IPS-18a (cell line): ENCODE data around the gene CROCC.

Experiments used
- H3K27ac ChIP-seq: one replicate; pipeline ENCODE4 v1.5.1; 2013; ENCODE audit warnings: low read length
- H3K27me3 ChIP-seq: one replicate; pipeline ENCODE4 v1.6.1; 2013; ENCODE audit warnings: mild to moderate bottlenecking, low read length; ENCODE audit not compliant: control insufficient read depth, insufficient read depth
- H3K36me3 ChIP-seq: one replicate; pipeline ENCODE4 v1.6.1; 2013; ENCODE audit warnings: low read depth, low read length; ENCODE audit not compliant: control insufficient read depth
- H3K4me1 ChIP-seq: one replicate; pipeline ENCODE4 v1.6.1; 2013; ENCODE audit warnings: low read depth, low read length; ENCODE audit not compliant: control insufficient read depth
- H3K4me3 ChIP-seq: one replicate; pipeline ENCODE4 v1.5.1; 2013; ENCODE audit warnings: low read length
- H3K9ac ChIP-seq: one replicate; pipeline ENCODE4 v1.6.1; 2013; ENCODE audit warnings: mild to moderate bottlenecking, low read length, moderate library complexity
- H3K9me3 ChIP-seq: one replicate; pipeline ENCODE4 v1.6.1; 2013; ENCODE audit warnings: low read depth, low read length; ENCODE audit not compliant: control insufficient read depth

Gene CROCC

DNA sequence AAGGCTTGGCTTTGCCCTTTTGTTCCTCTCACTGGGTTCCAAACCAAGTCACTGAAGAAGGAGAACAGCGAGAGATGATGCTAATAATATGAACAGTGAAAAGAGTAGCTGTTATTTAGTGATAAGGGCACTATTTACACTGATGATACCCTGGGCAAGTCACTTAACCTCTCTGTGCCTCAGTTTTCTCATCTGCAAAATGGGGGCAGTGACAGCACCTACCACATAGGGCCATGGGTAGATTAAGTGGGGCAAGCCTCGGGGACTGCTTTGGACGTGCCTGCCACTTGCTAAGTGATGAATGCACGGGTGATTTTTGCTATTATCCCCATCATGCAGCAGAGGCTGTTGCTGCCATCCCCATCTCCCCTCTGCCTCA, 80.8 kb downstream of the CROCC start:
- no peaks in the 10 kb centered on the region for H3K9me3 ChIP-seq
- no peak overlapping the region for H3K4me3 ChIP-seq
- no peak overlapping the region for H3K9ac ChIP-seq
- peaks cover 32% of the 10 kb centered on the region for H3K36me3 ChIP-seq
- H3K27me3 ChIP-seq: no peaks in the 10 kb centered on the region
- H3K4me1 ChIP-seq: no peaks in the 10 kb centered on the region
- no peak overlapping the region for H3K27ac ChIP-seq

DNA sequence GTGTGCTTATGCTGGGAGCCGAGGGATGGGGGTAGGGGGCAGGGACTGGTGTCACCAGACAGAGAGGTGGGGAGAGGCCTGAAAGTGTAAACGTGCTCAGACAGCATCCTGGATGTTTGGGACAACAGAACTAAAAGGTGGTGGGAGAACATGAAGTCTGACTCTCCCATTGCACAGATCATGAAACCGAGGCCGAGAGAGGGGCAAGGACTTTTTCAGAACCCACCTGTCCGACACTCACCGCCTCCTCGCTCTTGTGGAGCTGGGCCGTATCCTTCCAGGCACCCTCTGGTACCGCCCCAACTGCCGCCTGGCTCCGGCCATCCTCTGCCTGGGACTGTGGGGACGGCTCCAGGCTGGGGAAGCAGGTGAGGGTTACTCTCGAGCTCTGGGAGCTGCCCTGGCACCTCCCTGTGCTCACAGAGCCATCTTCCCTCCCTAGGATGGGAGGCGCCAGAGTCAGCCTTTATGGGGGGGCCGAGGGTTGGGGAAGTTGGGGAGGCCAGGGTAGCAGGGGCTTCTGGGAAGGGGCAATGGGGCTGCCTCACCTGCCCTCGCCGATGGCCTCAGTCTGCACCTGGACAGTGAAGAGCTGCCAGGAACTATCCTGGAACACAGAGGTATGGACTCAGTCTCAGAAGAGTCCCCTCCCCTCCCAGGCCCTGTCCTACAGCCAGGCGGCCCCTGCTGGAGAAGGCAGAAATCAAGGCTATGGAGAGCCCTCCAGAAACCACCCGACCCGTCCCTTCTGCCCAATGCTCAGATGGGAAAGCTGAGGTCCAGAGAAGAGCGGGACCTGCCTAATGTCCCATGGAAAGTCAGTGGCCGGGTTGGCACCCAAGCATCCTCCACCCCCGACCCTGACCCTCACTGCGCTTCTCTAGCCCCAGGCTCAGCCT, 83.0 kb downstream of the CROCC start:
- no peaks in the 10 kb centered on the region for H3K27me3 ChIP-seq
- peaks cover 25% of the 10 kb centered on the region for H3K36me3 ChIP-seq
- H3K9ac ChIP-seq: no peak overlapping the region
- H3K9me3 ChIP-seq: no peaks in the 10 kb centered on the region
- no peak overlapping the region for H3K27ac ChIP-seq
- H3K4me3 ChIP-seq: no peak overlapping the region
- H3K4me1 ChIP-seq: no peaks in the 10 kb centered on the region

DNA sequence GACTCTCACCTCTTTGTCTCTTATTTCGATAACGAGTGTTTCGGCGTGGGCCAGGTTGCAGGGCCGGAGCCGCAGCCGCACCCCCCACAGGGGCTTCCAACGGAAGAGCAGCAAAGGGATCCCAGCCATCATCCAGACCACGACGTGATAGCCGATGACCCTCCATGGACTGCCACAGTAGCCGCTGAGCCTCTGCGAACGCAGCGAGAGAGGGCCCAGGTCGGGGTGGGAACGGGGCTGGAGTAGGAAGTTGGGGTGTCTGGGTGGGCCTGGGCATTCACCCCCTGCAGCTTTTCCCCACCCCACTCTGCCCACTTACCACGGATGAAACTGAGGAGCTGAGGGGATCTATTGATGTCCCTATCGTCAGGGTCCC, 83.6 kb downstream of the CROCC start:
- Histone ChIP-seq H3K27me3 (no peaks in the 10 kb centered on the region), H3K4me1 (no peaks in the 10 kb centered on the region), H3K4me3 (no peak overlapping the region), H3K36me3 (peaks cover 25% of the 10 kb centered on the region), H3K27ac (no peak overlapping the region), H3K9ac (no peak overlapping the region), H3K9me3 (no peaks in the 10 kb centered on the region)

DNA sequence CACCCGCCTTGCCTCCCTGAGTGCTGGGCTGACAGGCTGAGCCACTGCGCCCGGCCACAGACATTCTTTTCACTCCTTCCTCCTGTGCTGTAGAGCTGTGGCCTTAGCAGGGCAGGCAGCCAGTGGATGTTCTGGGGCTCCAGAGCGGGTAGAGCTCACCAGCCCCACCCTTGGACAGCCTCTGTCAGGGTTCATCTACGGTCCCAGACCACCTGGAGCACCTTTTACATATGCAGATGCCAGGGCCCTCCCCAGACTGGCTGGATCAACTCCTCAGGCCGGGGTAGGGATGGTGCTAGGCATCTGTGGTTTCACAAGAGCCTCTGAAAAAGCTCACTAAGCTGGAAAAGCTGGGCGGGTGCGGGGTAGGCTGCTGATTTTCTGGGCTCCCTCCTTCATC, 85.4 kb downstream of the CROCC start:
- H3K9ac ChIP-seq: no peak overlapping the region
- H3K4me1 ChIP-seq: peaks cover 6% of the 10 kb centered on the region
- H3K36me3 ChIP-seq: peaks cover 16% of the 10 kb centered on the region
- H3K27ac ChIP-seq: no peak overlapping the region
- no peaks in the 10 kb centered on the region for H3K9me3 ChIP-seq
- no peak overlapping the region for H3K4me3 ChIP-seq
- peaks cover 4% of the 10 kb centered on the region for H3K27me3 ChIP-seq

DNA sequence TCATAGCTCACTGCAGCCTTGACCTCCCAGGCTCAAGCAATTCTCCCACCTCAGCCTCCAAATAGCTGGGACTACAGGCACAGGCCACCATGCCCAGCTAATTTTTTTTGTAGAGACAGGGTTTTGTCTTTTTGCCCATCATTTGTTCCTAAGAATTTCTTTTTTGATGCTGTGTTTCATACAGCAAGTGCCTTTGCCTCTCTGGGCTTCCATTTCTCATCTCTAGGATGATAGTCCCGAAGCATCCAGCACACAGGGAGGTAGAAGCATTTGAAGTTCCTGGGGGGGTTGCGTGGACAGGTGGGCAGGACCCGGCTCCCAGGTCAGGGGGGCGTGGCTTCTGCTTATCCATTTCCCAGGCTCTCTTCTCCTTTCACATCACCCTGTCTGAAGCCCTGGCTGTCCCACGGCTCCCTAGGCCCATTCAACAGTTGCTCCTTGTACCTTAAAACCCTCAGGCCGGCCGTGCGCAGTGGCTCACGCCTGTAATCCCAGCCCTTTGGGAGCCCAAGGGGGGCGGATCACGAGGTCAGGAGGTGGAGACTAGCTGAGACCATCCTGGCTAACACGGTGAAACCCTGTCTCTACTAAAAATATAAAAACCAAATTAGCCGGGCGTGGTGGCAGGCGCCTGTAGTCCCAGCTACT, 86.6 kb downstream of the CROCC start:
- H3K27me3 ChIP-seq: peaks cover 4% of the 10 kb centered on the region
- H3K4me1 ChIP-seq: peaks cover 17% of the 10 kb centered on the region
- no peak overlapping the region for H3K27ac ChIP-seq
- H3K4me3 ChIP-seq: no peak overlapping the region
- no peaks in the 10 kb centered on the region for H3K9me3 ChIP-seq
- peaks cover 12% of the 10 kb centered on the region for H3K36me3 ChIP-seq
- H3K9ac ChIP-seq: no peak overlapping the region

DNA sequence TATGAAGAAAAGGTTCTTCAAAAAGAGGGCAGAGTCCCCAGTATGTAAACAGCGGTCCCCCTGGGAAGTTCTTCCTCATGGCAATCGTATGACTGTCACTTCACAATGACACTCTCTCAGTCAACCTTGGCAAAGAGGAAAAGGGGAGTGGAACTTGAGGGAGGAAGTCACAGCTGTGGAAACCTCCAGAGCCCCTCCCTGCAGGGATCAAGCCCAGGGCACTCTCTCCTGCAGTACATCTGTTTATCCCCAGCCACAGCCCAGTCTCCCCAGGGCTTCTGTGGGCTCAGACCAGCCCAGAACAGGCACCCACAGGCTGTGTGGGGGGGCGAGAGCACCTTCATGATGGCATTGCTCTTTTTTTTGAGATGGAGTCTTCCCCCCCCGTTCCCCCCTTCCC, 88.0 kb downstream of the CROCC start:
- H3K4me1 ChIP-seq: peaks cover 24% of the 10 kb centered on the region
- no peak overlapping the region for H3K27ac ChIP-seq
- H3K9me3 ChIP-seq: no peaks in the 10 kb centered on the region
- no peak overlapping the region for H3K9ac ChIP-seq
- peaks cover 4% of the 10 kb centered on the region for H3K27me3 ChIP-seq
- no peak overlapping the region for H3K4me3 ChIP-seq
- peaks cover 3% of the 10 kb centered on the region for H3K36me3 ChIP-seq

DNA sequence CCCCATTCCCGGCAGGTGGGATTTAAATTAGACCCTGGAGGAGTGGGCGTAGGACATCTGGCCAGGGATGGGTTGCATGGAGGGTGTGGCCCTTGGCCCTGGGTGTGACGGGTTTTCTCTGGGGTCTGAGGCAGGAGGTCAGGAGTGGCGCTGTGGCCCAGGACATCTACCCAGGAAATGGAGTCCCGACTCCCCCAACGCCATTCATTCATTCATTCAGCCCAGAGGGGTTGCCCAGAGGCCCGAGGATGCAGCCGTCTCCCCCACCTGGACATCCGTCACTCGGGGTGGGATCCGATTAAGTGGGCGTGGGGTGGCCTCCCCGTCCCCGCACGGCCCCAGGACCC, 89.3 kb downstream of the CROCC start:
- no peaks in the 10 kb centered on the region for H3K36me3 ChIP-seq
- peak overlapping the region; percentile 34 for H3K9ac ChIP-seq
- no peaks in the 10 kb centered on the region for H3K9me3 ChIP-seq
- no peak overlapping the region for H3K27ac ChIP-seq
- H3K4me3 ChIP-seq: peak overlapping the region; percentile 77
- peaks cover 4% of the 10 kb centered on the region for H3K27me3 ChIP-seq
- H3K4me1 ChIP-seq: peaks cover 36% of the 10 kb centered on the region

DNA sequence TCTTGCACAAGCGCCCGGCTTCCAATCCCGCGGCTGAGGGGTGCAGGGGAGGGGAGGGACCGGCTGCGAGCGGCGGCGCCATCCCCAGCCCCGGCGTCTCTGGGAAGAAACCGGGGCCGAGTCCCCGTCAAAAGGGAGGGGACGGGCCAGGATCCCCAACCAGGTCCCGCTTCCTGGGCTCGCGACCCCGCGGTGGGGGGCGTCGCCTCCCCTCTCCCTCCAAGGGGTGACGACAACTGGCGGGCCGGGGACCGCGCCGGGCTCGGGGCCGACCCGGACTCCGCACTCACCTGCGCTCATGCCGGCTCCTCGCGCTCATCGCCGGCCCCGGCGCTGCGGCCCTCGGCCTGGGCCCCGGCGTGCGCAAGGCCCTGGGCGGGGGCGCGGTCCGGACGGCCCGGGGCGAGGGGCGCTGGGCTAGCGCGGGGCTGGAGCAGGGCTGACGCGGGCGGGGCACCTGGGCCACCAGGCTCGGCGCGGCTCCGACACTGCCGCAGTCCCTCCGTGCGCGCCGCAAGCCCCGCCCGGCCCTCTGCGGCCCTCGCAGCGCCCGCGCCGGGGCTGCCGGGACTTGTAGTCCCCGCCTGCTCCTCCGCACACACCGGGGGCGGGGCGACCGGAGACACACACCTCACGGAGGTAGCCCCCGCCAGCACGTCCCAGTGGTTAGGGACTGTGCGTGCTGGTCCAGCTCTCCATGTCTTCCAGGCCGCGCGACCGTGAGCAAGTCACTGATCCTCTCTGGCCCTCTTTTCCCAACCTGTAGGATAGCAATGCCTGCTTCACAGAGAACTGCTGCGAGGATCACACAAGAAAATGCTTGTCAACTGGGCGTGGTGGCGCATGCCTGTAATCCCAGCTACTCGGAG, 89.9 kb downstream of the CROCC start, which contains the start of gene ATP13A2:
TSS of gene ATP13A2 (minus strand) at position 490 of the 869 bp plus-strand sequence. CDS start at position 300, 190 bp downstream.
- H3K27ac ChIP-seq: no peak within 1 kb of the TSS
- H3K4me1 ChIP-seq: peaks cover 40% of the 10 kb centered on the region
- H3K4me3 ChIP-seq: peak within 1 kb of the TSS; percentile 77
- H3K9me3 ChIP-seq: no peaks in the 10 kb centered on the region
- H3K36me3 ChIP-seq: no peaks in the 10 kb centered on the region
- H3K27me3 ChIP-seq: peaks cover 4% of the 10 kb centered on the region
- H3K9ac ChIP-seq: peak within 1 kb of the TSS; percentile 34

DNA sequence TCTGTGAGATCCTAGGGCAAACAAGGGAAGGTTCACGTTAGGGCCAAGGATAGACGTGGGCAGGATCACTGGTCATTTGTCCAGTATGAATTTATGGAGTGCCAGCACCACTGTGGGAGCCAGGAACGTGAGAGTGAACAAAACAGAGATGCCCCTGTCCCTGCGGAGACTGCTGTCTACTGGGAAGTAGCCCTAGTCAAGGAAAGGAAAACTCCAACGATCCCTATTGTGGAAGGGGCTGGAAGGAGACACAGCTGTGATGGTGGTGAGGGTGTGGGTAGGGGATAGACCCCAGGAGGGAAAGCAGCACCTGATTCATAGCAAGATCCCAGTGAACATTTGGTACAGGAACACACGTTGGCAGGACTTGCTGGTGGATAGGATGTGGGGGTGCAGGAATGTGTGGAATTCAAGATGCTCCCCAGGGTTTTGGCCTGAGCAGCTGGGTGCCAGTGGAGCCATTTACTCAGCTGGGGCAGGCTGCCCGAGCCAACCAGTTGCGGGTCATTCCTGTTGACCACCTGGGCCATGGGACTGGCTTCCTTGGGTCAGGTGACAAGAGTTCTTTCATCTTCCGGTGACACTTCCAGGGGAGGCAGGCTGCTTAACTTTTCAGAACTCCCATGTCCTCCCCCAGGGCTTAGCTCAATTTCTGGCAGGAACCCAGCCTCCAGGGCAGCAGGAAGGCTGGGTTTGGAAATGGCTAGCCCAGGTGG, 91.2 kb downstream of the CROCC start:
- peaks cover 4% of the 10 kb centered on the region for H3K27me3 ChIP-seq
- no peak overlapping the region for H3K27ac ChIP-seq
- H3K4me3 ChIP-seq: no peak overlapping the region
- peaks cover 40% of the 10 kb centered on the region for H3K4me1 ChIP-seq
- H3K36me3 ChIP-seq: no peaks in the 10 kb centered on the region
- no peaks in the 10 kb centered on the region for H3K9me3 ChIP-seq
- H3K9ac ChIP-seq: no peak overlapping the region

DNA sequence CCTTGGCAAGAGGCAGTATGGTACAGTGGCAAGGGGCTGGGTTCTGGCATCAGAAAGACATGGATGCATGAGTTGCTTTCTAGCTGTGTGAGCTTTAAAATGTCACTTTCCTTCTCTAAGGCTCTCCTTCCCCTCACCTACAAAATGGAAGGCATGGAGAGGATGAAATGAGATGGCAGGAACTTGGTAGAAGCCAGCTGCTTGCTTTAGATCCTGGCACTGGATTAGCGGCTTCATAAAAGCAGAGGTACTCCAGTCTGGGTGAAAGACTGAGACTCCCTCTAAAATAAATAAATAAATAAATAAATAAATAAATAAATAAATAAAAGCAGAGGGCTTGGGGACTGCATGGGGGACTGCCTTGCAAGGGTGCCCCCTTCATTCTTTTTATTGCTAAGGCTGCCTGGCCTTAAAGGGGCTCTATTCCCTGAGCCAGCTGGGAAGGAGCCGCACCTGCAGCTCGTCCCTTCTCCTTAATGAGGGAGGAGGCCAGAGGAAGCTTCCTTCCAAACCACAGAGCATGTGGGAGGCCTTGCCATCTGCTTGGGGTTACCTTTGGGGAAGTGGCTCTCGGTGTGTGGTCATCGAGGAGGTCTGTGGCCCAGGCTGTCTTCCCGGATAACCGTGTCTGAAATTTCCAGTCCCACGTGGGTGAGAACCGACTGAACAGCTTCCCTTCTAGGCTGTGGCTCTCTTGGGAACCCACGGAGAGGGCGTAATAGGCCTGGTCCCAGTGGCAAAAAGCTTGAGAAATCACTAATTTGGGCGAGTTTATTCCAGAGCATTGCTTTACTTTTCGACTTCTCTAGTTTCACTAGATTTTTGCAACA, 92.0 kb downstream of the CROCC start:
- no peaks in the 10 kb centered on the region for H3K9me3 ChIP-seq
- H3K9ac ChIP-seq: no peak overlapping the region
- H3K27ac ChIP-seq: no peak overlapping the region
- peaks cover 40% of the 10 kb centered on the region for H3K4me1 ChIP-seq
- H3K36me3 ChIP-seq: peaks cover 6% of the 10 kb centered on the region
- no peak overlapping the region for H3K4me3 ChIP-seq
- H3K27me3 ChIP-seq: peaks cover 4% of the 10 kb centered on the region
